CD4-positive, alpha-beta T cell treated with Interferon alpha-2 for 1 hour (primary cell): ENCODE results near the gene FAM161B.
"Not testable (repeated sequence)": the region's sequence is repeated elsewhere in the genome, so short reads cannot be mapped to it uniquely, and the experiment has no call there.

Experiments
- DNase-seq, 2 donors: peaks; one replicate each; pipeline ENCODE4 v3.0.0-alpha.2; 2020 to 2022

Gene FAM161B, protein sequence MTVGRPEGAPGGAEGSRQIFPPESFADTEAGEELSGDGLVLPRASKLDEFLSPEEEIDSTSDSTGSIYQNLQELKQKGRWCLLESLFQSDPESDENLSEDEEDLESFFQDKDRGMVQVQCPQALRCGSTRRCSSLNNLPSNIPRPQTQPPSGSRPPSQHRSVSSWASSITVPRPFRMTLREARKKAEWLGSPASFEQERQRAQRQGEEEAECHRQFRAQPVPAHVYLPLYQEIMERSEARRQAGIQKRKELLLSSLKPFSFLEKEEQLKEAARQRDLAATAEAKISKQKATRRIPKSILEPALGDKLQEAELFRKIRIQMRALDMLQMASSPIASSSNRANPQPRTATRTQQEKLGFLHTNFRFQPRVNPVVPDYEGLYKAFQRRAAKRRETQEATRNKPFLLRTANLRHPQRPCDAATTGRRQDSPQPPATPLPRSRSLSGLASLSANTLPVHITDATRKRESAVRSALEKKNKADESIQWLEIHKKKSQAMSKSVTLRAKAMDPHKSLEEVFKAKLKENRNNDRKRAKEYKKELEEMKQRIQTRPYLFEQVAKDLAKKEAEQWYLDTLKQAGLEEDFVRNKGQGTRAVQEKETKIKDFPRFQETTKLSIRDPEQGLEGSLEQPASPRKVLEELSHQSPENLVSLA

DNA sequence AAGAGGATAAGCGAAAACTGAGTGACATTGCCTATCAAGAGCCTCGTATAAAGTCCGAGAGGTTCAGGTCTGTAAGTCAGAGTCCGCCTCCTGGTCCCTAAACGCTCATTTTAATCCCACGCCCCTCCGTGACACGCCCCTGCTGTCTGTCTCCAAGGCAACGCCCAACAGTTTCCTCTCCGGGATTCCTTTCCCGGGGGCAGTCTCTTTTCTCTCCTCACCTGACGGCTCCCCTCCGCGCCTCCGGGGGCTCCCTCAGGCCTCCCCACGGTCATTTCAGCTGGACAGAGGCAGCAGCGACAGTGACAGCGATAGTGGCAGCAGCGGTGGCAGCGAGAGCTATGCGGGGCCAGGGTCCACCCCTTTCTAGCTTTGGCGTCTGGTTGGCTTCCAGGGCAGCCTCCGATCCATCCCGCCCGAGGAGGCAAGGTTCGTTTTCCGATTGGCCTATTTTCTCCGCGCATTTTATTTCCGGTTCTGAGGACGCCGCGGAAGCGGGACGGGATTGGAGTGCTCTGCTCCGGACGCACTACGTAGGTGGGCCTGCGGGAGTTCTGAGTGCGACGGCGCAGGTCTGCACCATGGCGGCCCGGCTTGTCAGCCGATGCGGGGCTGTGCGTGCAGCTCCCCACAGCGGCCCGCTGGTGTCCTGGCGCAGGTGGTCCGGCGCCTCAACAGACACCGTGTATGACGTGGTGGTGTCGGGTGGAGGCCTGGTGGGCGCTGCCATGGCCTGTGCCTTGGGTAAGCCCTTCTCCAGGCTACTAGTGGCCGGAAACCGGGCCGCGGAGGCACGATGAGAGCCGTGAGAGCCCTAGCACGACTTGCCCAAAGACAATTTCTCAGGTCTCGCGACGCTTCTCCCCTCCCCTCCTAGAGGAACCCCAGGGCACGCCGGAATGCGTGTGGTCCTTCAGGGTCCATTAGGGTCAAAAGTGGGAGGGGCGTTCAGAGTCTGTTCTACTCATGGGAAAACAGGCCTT lies at the start of gene FAM161B, which contains the start of gene COQ6:
Gene FAM161B, minus strand, starts transcription at position 343 of the 983 bp plus-strand sequence. Its CDS starts 68 bp downstream, at position 275.
Gene COQ6, plus strand, starts transcription at position 551 of the 983 bp plus-strand sequence. Its CDS starts 31 bp downstream, at position 582.
- DNase-seq = peak; percentile 91 to 94

DNA sequence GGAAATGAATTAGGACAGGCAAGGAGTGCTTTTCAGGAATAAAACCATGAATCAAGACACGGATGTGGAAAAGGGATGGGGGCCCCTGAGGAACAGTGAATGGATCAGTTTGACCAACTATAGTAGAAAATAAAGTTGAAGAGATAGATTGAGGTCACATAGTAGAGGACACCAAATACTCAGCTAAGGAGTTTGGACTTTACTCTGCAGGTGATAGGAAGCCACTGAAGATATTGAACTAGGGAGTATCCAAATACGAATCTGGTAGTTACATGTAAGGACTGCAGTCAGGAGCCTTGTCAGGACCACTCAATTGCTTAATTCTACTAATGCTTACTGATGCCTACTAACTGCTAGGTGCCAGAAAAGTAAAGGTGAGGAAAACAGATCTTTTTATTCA lies 48.8 kb upstream of the FAM161B start:
- DNase-seq = no peak

DNA sequence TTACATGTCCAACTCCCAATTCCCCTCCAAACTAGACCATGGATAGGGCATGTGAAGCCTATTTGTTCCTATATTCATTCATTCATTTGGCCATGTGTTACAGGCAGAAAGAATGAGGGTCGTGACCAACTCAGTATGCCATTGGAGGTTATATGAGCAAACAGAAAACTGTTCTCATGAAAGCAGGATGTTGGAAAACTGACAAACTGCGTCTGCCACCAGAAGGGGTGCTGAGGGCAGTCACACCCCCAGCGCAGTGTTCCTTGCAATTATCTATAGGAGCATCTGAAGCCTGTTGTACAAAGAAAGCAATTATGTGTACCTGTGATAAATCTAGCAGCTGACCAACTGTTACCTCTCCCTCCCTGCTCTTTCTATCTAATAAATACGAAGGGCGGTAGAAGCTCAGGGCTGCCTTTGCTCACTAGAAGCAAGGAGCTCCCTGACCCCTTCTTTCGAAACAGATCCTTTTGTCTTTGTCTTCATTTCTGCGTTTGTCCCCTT lies 48.1 kb upstream of the FAM161B start:
- no peak for DNase-seq

DNA sequence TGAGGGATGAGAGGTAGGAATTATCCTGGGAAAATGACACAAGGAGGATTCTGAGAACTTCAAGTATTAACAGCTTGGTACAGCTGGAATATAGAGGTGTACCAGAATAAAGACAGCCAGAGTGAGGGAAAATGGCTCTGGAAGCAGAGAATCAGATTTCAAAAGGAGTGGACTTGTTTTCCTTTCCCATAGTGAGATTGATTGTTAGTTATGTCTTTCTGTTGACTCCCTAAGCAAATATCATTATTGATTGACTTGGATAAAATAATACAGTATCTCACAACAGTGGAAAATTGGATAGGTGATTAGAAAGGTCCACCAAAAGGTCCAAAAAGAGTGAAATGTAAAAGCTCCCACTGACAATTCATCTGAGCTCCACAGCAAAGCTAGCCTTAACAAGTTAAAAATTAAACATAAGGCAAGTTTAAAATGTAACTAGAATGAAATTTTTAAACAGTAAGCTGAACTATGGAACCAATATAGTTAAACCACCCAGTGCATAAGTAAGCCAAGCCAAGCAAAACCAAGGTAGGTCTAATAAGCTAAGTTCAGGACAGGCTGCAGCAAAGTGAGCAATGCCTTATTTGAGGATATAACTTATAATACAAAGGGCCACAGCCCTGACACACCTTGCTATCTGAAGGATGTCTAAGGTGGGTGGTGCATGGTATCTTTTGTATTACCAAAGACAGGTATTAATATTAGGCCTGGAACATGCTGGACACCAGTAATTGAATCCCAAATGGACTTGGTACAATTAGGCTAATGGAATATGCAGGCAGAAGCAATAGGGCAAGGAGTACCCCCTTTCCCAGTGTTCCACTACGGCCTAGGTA lies 47.4 kb upstream of the FAM161B start:
- no peak for DNase-seq

DNA sequence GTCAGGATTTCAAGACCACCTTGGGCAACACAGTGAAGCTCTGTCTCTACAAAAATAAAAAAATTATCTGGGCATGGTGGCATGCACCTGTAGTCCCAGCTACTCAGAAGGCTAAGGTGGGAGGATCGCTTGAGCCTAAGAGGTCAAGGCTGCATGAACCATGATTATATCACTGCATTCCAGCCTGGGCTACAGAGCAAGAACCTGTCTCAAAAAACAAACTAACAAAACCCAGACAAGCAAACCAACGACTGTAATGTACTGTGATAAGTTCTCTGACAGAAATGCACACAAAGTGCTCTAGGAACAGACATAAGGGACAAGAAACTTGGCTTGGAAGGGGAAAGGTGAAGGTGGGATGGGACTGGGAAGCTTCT lies 46.8 kb upstream of the FAM161B start:
- DNase-seq = no peak

DNA sequence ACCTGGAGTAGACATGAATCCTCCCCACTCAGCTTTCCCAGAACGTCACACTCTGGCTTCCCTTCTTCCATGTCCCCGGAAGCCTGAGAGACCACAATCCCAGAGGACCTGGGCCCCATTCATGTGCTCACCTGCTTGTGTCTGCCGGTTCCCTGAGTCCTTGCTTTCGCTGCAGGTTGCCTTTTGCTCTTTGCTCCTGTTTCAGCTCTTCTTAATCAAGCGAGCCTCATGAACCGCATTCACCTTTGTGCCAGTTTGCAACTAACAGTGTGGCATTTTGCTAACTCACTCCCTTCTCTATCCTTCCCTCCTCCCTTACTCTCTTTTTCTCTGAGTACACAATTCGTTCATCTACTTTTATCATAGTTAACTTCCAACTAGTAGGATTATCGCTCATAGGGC lies 46.1 kb upstream of the FAM161B start:
- no peak for DNase-seq

DNA sequence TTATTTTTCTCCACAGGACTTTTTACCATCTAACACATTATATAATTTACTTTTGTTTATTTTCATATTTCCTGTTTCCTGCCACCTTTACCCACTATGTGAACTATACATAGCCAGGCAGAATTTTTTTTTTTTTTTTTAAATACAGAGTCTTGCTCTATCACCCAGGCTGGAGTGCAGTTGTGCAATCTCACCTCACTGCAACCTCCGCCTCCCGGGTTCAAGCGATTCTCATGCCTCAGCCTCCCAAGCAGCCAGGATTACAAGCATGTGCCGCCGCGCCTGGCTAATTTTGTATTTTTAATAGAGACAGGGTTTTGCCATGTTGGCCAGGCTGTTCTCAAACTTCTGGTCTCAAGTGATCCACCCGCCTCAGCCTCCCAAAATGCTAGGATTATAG lies 45.0 kb upstream of the FAM161B start:
- not testable (repeated sequence) for DNase-seq

DNA sequence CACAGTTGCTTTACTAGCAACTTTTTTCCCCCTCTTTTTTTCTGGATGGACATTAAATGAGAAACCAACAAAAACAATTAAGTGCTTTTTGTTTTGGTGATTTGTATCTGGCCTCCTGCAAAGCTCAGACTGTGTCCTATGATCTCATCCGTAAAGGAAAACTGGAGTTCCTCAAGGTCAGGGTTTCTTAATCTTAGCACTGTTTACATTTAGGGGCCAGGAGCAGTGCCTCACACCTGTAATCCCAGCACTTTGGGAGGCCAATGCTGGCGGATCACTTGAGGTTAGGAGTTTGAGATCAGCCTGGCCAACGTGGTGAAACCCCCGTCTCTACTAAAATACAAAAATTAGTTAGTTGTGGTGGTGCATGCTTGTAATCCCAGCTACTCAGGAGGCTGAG lies 41.2 kb upstream of the FAM161B start:
- no peak for DNase-seq

DNA sequence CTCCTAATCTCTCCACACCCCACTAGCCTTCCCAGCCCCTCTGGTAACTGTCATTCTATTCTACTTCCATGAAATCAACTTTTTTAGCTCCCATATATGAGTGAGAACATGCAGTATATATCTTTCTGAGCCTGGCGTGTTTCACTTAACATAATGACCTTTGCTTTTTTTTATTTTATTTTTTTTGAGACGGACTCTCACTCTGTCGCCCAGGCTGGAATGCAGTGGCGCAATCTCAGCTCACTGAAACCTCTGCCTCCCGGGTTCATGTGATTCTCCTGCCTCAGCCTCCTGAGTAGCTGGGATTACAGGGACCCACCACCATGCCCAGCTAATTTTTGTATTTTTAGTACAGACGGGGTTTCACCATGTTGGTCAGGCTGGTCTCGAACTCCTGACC lies 38.8 kb upstream of the FAM161B start:
- DNase-seq = not testable (repeated sequence)

DNA sequence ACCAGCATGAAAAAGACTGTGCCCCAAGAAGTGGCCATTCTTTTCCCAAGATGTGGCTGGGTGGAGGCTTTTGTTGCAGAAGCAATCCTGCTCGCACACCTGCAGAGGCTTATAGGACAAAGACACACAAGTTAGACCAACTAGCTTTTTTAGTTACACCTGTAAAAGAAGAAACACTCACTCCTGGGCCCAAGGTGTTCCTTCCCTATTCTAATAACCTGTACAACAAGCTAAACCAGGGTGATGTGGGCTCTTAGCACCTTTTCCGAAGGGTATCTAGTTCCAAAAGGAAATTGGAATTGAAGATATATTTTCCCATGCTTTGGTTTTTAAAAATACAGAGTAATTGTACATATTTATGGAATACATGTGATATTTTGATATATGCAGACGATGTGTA lies 38.2 kb upstream of the FAM161B start:
- DNase-seq = no peak

DNA sequence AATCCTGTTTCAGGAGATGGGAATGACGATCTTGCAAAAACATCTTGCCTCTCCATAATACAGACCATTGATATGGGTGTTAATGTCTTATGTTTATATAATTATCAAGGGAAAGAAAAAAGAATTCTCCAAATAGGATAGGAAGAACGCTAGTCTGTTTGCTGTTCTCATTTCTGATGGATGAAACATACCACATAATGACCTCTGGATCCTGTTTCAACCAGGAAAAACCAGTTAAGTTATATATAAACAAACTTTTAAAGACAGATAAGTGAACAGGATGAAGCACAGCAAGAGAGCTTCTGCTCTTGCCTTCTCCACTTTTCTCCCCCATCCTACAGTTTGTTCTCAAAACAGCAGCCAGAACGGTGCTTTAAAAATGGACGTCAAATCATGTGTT lies 28.0 kb upstream of the FAM161B start:
- no peak for DNase-seq

DNA sequence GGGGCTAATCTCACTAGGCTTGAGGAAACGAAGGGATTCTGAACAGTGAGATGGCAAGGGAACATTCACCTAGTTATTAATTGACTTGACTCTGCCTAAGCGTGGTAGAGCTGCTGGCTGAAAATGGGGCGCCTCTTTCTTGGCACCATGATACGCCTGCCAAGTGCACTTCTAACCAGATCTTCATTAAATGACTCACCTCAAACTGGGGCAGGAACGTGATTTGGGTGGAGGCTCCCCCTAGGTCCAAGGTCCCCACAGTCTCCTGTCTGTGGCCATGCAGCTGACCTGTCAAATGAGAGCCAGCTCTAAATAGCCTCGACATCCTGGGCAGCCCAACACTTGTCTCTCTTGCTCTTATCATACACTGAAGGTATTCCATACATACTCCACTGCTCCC lies 26.2 kb upstream of the FAM161B start:
- DNase-seq = no peak

DNA sequence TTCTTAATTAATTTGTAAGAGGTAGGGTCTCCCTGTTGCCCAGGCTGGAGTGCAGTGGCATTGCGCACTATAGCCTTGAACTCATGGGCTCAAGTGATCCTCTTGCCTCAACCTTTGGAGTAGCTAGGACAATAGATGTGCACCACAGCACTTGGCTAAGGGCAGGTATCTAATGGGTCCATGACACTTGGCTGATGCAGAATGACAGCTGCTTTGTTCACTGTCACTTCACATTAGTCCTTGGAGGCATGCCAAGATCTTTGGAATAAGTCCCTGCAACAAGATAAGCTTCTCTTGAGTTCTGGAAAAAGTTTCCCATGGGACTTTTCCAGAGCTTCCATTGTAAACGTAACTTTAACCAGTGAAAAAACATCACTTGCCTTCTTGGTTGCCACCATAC lies 23.6 kb upstream of the FAM161B start:
- DNase-seq = no peak

DNA sequence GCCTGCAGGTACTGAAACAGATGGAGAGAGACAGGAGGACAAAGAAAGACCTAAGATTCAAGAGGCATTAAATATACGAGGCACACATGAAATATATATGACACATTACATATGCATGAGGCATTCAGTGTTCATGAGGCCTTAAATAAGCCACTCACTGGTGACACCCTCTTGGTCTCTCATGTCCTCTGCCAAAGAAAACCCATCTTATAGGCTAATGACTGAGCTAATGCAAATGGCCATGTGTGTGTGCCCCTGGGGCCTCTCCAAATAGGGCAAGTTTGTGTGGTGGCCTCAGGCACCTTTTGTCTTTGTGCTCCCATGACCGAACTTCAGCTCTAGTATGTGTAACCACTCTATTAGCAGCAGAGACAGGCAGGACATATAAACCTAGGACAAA lies 19.0 kb upstream of the FAM161B start:
- DNase-seq = no peak

DNA sequence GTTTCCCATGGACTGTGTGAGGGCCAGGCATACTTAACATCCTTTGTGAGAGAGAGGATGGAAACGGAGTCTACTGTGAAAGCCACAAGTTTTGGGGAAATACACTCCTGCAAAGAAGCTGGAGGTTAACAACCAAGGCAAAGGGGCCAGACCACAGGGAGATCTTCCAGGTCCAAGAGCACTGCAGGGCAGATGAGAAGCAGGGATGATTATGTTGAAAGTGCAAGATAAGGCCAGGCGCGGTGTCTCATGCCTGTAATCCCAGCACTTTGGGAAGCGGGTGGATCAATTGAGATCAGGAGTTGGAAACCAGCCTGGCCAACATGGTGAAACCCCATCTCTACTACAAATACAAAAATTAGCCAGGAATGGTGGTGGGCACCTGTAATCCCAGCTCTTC lies 15.3 kb upstream of the FAM161B start:
- DNase-seq = no peak

DNA sequence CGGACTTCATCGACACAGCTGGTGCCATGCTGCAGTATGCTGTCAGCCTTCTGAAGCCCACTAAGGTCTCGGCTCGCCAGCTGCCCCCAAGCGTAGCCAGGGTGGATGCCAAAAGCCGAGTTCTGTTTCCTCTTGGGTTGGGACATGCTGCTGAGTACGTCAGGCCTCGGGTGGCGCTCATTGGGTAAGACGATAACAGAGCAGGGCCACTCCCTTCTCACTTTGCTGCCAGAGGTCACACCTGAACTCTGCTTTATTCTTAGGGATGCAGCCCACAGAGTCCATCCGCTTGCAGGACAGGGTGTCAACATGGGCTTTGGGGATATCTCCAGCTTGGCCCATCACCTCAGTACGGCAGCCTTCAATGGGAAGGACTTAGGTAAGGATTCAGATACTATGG lies 11.3 kb upstream of the FAM161B start:
- no peak for DNase-seq

DNA sequence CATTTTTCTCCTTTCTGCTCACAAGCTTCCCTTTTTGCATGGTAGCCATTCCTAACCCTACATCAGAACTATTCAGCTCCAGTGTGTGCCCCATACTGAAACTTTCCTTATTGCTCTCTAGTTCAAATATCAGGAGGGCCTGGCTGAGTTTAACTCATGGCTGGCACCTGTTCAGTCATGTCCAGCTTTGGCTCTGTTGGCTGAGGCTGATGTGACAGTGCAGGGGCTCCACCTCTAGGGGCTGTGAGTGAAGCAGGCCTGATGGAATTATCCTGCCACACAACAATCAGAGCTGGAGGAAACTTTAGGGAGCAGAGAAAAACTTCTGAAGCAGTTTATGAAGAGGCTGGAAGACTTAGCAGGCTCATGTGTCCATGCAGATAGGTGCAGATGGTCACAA lies 8.7 kb upstream of the FAM161B start:
- no peak for DNase-seq

DNA sequence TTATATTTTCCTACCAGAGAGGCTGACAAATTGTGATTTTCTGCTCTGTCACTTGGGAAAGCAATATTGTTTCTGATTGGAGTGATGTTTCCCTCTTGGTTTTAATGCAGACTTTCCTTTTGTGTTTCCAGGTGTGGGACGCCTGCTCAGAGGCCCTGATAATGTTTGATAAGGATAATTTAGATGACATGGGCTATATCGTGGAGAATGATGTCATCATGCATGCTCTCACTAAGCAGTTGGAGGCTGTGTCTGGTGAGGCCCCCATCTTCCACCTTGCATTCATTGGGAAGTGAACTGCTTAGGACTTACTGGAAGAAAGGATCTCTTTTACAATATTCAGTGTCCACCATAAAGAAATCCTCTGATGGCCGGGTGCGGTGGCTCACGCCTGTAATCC lies 5.8 kb upstream of the FAM161B start:
- no peak for DNase-seq

DNA sequence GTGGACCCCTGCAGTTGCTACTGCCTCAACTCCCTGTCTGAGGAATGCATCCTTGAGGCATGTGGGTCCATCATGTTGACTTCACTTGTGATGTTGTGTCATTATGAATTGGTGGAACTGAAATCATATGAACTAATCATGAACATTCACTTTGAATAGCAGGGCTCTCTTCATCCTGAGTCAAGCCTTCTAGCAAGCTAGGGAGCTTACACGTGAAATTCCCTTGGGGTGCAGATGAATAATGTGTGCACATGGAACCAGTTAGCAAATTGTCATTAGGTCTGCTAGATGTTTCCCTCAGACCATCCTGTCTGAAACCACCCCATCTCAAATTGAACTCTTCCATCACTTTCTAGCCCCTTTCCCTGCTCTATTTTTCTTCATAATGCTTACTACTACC lies 3.8 kb upstream of the FAM161B start:
- DNase-seq = no peak

DNA sequence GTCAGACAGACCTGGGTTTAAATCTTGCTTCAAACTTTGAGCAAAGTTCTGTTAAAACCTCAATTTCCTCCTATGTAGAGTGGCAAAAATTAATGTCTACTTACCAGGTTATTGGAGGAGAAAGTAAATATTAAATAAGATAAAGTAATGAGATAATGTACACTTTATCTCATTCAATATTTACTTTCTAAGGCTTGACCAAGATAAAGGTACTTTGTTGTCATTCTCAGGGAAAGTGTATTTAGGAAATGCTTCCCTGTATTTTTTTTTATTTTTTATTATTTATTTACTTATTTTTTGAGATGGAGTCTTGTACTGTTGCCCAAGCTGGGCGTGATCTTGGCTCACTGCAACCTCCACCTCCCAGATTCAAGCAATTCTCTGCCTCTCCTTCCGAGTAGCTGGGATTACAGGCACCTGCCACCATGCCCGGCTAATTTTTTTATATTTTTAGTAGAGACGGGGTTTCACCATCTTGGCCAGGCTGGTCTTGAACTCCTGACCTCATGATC lies 4.7 kb downstream of the FAM161B start:
- no peak for DNase-seq

DNA sequence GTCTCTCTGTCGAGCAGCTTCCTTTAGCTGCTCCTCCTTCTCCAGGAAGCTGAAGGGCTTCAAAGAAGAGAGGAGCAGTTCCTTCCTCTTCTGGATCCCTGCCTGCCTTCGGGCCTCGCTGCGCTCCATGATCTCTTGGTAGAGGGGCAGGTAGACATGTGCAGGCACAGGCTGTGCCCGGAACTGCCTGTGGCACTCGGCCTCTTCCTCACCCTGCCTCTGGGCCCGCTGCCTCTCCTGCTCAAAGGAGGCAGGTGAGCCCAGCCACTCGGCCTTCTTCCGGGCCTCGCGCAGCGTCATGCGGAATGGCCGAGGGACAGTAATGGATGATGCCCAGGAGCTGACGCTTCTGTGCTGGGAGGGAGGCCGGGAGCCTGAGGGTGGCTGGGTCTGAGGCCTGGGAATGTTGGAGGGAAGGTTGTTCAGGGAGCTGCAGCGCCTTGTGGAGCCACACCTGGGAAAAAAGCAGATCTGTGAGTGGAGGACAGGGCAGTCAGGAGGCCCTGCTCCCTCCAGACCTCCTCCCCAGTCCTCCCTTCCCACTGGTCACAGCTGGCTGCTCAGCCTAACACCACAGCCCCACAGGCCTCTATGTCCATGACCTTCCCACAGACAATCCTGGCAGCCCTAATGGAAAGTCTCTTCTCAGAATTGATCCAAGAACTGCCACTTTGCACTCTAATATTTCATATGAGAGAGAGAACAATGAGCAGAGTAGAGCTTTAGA lies 5.3 kb downstream of the FAM161B start:
- no peak for DNase-seq
